ENCODE measurements around the gene GATA2.

GATA2 gene

GRCh38 chr3:128472449-128473179 is 20.4 kb downstream of the GATA2 start:
- DNase-seq: no peak

- no peak for DNase-seq
Observed at GRCh38 chr3:128471720-128472119, 21.3 kb downstream of the GATA2 start.

DNA sequence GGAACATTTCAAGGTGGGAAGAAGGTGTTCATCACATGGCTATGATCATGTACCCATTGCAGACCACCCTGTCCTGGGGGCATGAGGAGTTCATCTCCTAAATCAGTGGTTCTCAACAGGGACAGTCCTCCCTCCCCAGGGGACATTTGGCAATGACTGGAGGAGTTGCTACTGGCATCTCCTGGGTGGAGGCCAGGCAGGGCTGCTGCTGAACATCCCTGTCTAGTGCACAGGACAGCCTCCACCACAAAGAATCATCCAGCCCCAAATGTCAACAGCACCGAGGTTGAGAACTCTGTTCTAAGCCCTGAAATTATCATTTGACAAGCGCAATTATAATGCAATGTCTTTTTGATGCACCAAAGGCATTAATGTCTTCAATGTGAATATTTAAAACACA is 21.9 kb downstream of the GATA2 start:
- DNase-seq: no peak

DNA sequence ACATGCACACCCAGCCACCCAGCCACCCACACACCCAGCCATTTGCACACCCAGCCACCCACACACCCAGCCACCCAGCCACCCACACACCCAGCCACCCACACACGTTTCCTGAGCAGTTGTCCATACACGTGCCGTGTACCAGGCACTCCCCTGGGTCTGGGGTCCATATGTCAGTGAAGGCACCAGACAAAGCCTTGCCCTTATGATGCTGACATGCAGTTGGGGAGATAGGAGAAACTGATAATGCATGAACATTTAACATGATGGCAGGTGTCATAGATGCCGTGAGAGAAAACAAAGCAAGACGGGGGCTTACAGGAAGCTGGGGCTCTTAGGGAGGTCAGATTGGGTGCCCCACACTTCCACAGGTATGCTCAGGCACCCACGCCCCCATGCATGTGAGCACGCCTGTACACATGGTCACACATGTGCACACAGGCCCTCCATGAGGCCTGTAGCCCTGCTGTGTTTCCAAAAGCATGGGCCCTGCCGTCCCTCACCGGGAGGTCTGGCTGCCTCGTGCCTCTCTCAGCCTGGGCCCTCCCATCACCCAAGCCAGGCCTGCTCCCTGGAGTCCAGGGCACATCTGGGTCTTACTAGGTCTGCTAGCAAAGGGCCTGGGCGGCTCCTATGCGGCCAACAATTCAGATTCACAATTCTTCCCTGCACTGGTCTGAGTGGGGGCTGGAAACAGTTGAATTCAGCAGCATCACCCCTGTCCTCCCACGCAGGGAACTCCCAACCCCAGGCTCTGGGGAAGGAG is 22.7 kb downstream of the GATA2 start:
- no peak for DNase-seq

- no peak for DNase-seq
Observed at GRCh38 chr3:128469556-128469955, 23.4 kb downstream of the GATA2 start.

GRCh38 chr3:128468791-128469527 is 24.0 kb downstream of the GATA2 start:
- DNase-seq: no peak

DNA sequence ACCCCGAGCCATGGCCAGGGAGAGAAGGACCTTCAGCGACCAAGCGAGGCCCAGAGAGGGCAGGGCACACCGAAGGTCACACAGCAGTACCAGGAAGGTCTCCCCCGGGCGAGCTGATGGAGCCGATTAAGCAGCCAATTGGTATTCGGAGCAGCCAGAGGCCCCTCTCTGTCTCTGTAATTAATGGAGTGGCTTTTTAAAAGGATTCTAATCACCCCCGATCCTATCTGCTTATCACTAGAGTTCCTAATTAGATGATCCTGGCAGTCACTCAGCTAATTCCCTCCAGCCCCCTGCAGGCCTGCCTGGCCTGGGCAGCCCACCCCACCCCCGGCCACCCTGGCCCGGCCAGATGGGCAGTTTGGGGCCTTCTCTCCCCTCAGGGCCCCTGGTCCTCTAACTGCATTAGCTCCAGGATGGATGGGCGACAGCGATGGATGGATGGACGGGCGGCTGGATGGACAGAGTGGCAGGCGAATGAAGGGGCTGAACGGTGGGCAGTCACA is 24.7 kb downstream of the GATA2 start:
- DNase-seq: no peak

GRCh38 chr3:128466840-128467541 is 26.0 kb downstream of the GATA2 start, which contains the start of gene DNAJB8:
Gene DNAJB8 (minus strand): TSS chr3:128466890. CDS start chr3:128463245, 3,645 bp downstream.
- DNase-seq: no peak

- DNase-seq: no peak
Observed at GRCh38 chr3:128464702-128465101, 28.3 kb downstream of the GATA2 start.

GRCh38 chr3:128464188-128464587 is 28.8 kb downstream of the GATA2 start:
- no peak for DNase-seq

- no peak for DNase-seq
Observed at GRCh38 chr3:128463771-128464170, 29.2 kb downstream of the GATA2 start.

DNA sequence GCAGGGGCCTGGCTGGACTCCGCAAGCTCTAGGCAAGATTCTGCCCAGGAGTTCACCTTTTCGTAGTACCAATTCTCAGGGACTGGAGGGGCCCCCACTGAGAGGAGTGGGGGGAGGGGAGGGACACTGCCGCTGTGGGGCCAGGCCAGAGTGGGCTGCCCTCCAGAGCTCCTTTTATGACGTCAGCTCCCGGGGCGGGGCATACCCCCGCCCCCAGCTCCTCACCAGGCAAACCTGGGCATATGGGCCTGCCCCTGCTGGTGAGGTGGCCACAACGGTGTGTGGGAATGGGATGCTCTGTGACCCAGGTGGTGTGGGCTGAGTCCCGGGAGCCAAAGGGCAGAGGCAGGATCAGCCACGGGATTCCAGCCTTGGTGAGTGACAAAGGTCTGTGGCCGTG is 29.6 kb downstream of the GATA2 start:
- no peak for DNase-seq

DNA sequence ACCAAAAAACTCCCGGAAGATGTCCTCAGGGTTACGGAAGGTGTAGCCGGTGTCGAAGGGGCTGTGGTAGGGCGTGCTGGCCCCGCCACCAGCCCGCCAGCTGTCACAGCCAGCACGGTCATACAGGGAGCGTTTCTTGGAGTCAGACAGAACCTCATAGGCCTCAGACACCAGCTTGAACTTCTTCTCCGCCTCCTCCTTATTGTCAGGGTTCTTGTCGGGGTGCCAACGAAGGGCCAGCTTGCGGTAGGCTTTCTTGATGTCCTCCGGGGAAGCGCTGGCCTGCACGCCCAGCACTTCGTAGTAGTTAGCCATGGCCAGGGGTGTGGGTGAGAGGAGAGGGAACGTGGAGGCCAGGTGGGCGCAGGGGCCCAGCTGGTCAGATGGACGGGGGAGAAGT is 30.1 kb downstream of the GATA2 start:
- no peak for DNase-seq

DNA sequence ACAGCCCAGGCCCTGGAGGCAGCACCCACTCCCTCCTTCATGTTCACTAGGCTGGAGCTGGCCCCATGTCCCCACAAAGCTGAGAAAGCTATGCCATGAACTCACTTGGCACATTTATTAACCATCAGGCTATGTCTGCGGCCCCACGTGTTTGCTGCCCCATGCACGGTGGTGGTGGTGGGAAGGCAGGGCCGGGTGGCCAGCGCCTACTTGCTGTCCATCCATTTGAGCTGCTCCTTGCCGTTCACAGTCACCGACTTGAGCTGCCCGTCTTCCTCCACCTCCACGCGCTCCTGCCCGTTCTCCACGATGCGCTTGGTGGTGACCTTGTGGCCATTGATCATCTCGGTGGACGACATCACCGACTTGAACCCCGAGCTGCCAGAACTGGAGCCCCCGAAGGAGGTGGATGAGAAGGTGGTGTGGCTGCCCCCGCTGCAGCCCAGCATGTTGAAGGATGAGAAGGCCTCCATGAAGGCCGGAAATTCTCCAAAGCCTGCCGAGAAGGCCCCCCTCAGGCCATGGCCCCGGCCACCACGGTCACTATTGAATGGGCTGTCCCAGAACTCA is 30.6 kb downstream of the GATA2 start:
- no peak for DNase-seq

- no peak for DNase-seq
Observed at GRCh38 chr3:128461731-128462130, 31.3 kb downstream of the GATA2 start.

GRCh38 chr3:128459461-128459820 is 33.6 kb downstream of the GATA2 start:
- DNase-seq: no peak

GRCh38 chr3:128458746-128459460 is 34.1 kb downstream of the GATA2 start:
- no peak for DNase-seq

- DNase-seq: no peak
Observed at GRCh38 chr3:128457937-128458336, 35.1 kb downstream of the GATA2 start.

DNA sequence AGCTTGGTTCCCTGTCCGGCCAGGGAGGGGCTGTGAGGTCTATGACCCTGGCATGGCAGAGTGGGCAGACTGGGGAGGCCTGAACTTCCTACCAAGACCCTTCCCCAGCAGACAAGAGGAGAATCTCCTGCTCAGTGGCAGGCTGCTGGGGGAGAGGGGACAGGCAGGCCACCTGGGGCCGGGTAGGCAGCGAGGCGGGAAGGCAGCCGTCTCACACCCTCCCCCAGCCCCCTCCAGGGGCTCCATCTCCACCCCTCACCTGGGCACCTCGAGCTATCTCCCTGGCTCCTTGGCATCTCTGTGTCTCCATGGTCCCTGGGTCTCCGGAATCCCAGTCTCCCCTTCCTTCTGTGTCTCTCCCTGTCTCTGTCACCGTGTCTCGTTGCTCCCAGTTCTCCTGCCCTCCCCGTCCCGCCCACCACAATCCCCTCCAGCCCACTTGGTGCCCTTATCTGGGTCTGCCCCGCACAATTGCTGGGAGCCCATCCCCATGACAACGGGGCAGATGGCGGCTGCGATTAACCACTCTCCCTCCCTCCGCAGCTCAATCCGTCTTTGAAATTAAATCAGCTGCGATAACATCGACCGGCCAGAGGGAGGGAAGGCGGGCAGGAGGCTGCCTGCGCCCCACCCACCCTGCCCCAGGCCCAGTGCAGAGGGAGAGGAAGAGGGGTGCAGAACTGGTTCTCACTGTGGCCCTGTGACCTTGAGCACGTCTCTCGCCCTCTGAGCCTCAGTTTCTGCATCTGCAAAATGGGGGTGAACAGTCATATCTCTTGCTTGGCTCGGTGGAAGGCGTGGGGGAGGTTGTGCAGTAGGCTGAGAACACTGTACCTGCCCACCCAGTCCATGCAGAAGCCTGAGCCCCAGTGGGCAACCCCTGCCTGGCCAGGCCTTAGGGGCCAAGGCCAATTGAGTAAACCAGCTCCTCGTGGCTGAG is 36.0 kb downstream of the GATA2 start:
- DNase-seq: no peak

Data from activated T-cell treated with anti-CD3 and anti-CD28 coated beads, Interleukin-2, amount 50 U/mL, for 1 hour (primary cell).